SK-N-MC (cell line): ENCODE measurements around the gene STBD1.

Source experiments
- EZH2 ChIP-seq: fragments of 200-600 bp; sonication (generic); IDR thresholded peaks from one replicate; pipeline ENCODE4 v1.6.1; 2017; ENCODE audit warnings: antibody characterized with exemption
- FOXP2 ChIP-seq: optimal IDR thresholded peaks from 2 replicates; pipeline ENCODE3; 2011; ENCODE audit warnings: mild to moderate bottlenecking, moderate library complexity; ENCODE audit not compliant: insufficient read depth; ENCODE audit errors: extremely low read length, control extremely low read depth
- POLR2AphosphoS5 ChIP-seq: IDR thresholded peaks from 2 replicates; pipeline ENCODE4 v1.6.1; 2012; ENCODE audit warnings: mild to moderate bottlenecking, low read depth, low read length, borderline replicate concordance

- no peak for TF ChIP-seq EZH2
- TF ChIP-seq POLR2AphosphoS5 = no peak
- no peak for TF ChIP-seq FOXP2
Measured at GRCh38 chr4:76315267-76315918, 8.9 kb downstream of the STBD1 start.
